ENCODE measurements around the gene CEP83.
"Not testable (repeated sequence)": the region's sequence is repeated elsewhere in the genome, so short reads cannot be mapped to it uniquely, and the experiment has no call there.

The CEP83 gene

DNA sequence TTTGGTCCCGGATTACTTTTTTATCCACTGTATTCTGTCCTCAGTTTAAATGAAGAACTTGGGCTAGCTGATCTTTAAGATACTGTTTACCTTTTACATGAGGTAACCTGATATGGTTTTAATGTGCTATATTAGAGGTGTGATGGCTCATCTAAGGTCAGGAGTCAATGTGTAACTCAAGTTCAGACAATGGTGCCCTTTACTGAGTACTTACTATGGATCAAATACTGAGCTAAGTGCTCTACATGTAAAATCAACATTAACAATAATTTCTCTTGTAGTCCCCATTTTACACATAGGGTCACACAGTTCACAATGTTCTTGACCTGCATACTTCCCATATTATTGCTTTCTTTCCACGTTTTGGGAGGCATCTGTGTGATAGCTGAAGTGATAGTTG is 79.2 kb downstream of the CEP83 start:
- no peak for DNase-seq (ENCODE audit: extremely low read depth in 1 of 2, low read depth in 1 of 2)

DNA sequence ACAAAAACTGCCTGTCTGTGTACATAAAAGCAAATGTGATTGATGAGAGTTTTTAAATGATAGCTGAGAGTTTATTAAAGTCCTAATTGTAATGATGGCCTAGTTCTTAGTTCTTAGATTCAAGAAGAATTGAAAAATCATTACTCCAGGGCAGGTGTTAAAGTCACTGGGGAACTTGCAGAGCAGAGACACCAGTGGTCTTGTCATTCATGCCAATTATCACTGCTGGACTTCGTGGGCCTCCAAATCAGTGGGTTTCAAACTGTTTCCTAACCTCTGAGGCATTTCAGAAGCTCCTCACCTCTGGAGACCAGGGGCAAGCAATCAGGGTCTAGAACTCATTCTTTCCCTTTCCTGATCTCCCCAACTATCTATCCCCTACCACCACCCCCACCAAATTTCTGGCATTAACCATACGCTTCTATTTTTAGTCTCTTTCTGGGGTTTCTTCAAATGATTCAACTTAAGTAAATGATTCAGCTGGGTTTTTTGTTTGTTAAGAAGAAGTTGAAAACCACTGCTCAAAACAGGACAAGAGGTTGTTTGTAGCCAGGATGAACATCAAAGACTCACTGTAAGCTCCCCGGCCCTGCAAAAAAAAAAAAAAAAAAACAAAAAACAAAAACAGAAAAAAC is 80.1 kb downstream of the CEP83 start:
- no peak for DNase-seq (ENCODE audit: extremely low read depth in 1 of 2, low read depth in 1 of 2)

DNA sequence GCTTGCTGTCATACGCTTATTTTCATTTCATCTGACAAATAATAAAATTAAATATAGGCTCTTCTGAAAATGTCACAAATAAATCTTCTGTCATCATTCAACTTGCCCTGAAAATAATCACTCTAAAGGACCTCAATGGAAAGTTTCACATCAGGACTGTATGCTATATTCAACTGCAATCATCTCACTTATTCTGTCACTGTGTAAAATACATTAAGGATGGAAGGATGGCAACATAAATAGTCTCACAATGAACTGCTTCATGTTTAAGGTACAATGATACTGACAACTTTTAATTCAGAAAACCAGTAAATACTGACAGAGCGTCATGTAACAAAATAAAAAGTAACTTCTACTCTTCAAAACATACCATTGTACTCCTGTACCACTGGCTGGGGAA is 82.1 kb downstream of the CEP83 start:
- no peak for DNase-seq (ENCODE audit: extremely low read depth in 1 of 2, low read depth in 1 of 2)

DNA sequence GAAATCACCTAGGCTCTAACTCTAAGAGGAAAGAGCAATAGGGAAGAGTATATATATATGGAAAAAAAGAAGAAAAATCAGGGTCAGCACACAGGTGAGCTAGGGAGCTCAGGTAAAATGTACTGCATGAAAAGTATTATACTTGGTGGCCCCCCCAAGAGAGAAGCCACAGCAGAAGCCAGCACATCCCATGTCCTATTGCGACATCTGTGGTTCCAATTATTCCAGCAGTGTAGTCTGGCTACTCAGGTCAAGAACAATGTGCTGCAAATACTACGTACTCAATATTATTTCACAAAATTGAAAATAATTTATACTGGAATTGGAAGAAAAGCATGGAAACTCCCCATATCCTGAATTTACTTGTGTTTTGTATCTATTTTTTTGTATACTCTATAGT is 85.5 kb downstream of the CEP83 start:
- no peak for DNase-seq (ENCODE audit: extremely low read depth in 1 of 2, low read depth in 1 of 2)

DNA sequence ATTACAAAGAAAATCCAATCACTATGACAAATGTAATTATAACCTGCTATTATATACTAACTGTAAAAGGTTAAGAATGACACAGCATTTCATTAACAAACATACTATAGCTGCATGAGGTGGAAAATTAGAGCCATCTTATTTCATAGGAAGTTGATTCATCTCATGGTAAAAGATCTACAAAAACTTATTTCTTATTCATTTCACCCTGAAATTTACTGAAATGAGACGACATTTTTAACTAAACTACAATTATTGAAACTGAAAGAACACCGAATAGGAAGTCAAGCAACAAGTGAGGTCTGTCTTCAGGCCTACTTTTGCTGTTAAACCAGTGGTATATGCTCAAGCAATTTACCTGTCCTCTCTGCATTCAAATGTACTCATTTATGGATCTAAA is 87.2 kb downstream of the CEP83 start:
- no peak for DNase-seq (ENCODE audit: extremely low read depth in 1 of 2, low read depth in 1 of 2)

DNA sequence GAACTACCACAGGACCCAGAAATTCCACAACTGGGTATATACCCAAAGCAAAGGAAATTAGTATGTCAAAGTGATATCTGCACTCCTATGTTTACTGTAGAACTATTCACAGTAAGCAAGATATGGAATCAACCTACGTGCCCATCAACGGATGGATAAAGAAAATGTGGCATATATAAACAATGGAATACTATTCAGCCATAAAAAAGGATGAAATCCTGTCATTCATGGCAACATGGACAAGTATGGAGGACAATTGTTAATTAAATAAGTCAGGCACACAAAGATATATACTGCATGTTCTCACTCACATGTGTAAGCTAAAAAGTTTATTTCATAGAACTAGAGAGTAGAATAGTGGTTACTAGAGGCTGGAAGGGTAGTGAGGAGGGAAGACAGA is 97.0 kb downstream of the CEP83 start:
- DNase-seq (ENCODE audit: extremely low read depth in 1 of 2, low read depth in 1 of 2) = no peak

DNA sequence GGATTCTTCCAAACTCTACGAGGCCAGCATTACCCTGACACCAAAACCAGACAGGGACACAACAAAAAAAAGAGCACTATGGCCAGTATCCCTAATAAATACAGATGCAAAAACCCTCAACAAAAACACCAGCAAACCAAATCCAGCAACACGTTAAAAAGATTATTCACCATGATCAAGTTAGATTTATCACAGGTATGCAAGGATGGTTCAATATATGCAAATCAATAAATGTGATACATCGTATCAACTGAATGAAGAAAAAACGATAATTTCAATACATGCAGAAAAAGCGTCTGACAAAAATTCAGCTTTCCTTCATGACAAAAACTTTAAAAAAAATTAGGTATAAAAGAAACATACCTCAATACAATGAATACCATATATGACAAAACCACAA is 99.9 kb downstream of the CEP83 start:
- DNase-seq (ENCODE audit: extremely low read depth in 1 of 2, low read depth in 1 of 2) = no peak

DNA sequence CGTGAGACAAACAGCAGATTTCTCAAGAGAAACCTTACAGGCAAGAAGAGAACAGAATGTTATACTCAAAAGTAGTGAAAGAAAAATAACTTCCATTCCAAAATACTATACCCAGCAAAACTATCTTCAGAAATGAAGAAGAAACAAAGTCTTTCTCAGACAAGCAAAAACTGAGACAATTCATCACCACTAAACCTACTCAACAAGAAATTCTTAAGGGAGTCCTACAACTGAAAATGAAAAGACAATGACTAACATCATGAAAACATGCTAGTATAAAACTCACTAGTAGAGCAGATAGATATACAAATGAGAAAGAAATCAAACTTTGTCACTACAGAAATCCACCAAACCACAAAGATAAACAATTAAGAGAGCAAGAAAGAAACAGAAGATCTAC is 106.5 kb downstream of the CEP83 start:
- no peak for DNase-seq (ENCODE audit: extremely low read depth in 1 of 2, low read depth in 1 of 2)

DNA sequence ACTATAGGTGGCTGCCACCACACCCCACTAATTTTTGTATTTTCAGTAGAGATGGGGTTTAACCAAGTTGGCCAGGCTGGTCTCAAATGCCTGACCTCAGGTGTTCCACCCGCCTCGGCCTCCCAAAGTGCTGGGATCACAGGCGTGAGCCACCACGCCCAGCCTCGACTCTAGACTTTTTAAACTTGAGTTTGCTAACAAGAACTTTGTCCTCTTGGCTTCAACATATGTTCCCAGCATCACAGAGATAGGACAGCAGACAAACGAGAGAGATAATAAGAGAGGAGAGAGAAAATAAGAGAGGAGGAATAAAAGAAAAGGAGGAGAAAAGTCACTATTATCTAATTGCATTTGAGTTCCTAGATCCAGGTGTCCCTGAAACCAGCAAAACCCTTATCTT is 119.1 kb downstream of the CEP83 start:
- no peak for DNase-seq (ENCODE audit: extremely low read depth in 1 of 2, low read depth in 1 of 2)

DNA sequence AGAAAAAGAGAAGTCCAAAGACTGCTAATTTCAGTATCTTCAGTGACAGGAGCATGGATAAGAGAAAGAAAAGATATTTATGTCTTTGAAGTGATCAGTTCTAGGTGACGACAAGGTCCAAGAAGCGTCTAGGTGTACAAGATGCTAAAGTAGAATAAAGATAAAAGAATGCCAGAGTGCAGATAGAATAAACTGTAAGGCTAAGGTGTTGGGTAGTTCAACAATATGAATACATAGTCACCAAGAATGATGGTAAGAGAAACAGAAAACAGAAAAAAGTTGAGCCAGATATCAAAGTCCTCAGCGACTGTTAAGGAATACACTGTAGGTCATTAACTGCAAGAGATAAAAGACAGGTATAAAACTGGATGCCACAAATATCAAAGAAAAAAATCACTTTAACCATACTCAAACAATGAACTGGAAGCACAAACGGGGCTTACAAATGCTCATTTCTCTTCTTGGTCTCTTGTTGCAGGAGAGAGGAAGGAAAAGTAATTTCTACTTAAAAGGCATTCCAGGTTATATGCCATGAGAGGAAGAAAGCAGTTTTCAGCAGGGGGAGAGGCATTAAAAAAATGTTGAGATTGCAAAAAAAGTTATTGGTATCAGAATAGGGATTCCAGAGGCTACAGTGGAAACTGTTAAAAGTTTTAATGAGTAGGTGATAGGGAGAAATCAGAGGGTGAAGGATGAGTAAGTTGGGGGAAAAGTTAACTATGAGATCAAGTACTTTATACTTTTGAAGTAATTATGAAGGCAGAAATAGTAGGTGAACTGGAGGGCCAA is 121.5 kb downstream of the CEP83 start:
- DNase-seq (ENCODE audit: extremely low read depth in 1 of 2, low read depth in 1 of 2) = no peak

DNA sequence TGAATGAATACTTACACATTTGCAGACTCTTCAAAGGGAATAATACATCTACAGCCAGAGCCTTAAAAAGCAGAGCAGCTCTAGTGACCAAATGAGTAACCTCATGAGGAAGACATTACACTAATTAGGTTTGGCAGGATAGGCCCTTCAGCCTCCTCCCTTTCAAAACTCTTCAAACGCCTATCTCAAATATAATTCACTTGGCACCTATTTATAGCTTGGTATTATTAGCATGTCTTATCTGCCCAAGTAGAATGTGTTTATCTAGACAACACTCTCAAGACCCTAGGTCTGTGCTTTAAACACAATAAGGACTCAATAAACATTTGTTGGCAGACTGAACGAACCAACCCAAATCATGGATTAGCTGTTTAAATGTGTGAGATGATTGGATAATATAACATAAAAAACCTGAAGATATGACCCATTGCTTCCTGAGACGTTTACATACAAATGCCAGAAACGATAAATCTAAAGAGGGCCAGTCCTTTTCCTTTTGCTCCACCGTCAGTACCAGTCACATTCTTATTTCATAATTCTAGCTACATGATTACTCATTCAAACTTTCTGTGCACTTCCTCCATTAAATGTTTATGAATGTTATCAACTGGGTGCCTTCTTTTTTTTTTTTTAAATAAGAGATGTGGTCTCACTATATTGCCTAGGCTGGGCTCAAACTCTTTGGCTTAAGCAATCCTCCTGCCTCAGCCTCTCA is 123.3 kb downstream of the CEP83 start:
- no peak for DNase-seq (ENCODE audit: extremely low read depth in 1 of 2, low read depth in 1 of 2)

DNA sequence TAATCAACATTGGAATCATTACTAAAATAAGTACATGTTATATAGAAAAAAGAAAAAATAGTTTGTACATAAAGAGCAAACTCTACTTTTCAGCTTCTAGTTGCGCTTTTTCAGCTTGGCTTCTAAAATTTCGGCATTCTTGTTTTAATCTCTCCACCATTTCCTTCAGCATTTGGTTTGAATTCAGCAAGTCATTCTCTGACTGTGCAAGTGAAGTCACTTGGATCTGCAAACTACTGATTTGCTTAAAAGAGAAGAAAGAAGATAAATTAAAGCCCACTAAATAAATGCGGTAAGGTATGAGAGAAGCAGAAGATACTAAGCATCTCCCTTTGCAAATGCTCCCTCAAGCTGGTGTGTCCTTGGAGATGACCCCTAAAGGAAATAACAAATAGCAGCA is 126.3 kb downstream of the CEP83 start:
- no peak for DNase-seq (ENCODE audit: extremely low read depth in 1 of 2, low read depth in 1 of 2)

DNA sequence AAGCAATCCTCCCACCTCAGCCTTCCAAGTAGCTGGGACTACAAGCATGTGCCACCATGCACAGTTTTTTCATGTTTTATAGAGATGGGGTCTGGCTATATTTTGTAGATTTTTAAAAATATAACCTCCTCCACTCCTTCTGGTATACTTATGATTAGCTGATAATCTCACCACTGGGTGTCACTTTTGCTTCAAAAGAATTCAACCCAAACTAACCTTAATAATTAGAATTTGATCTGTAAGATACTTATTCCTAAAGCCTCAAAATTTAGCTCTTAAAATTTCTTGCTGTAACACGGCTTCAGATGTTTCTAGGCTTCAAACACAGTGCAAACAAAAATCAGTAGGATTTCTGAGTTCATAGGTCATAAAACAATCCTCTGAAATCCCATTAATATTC is 130.3 kb downstream of the CEP83 start:
- DNase-seq (ENCODE audit: extremely low read depth in 1 of 2, low read depth in 1 of 2) = no peak

DNA sequence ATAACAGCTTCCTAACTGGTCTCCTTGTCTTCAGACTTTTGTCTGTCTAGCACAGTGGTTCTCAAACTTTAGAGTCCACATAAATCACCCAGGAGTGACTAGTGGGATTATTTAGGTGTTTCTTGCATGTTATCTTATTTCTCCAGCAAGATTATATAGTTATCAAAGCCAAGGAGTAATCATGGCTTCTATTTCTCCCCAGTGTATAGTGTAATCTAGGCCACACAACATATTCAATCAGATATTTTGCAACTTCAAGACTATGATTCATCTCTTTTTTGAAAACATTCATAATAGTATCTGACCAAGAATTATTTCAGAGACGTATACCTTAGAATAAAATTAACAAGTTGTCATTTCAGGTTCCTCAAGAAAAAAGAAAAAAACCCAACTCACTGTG is 131.9 kb downstream of the CEP83 start:
- no peak for DNase-seq (ENCODE audit: extremely low read depth in 1 of 2, low read depth in 1 of 2)

DNA sequence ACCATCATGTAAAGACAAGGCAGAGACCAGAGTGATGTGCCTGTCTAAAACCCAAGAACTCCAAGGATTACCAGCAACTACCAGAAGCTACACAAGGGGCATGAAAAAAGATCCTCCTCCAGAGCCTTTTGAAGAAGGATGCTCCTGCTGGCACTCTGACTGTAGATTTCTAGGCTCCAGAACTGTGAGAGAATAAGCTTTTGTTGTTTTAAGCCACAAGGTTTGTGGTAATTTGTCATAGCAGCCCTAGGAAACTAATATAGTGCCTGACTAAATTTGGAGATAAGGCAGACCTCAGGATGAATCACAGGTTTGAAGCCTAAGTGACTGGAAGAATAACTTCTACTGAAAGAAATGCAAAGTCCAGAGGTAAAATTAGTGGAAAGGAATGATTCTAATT is 132.9 kb downstream of the CEP83 start:
- DNase-seq (ENCODE audit: extremely low read depth in 1 of 2, low read depth in 1 of 2) = no peak

DNA sequence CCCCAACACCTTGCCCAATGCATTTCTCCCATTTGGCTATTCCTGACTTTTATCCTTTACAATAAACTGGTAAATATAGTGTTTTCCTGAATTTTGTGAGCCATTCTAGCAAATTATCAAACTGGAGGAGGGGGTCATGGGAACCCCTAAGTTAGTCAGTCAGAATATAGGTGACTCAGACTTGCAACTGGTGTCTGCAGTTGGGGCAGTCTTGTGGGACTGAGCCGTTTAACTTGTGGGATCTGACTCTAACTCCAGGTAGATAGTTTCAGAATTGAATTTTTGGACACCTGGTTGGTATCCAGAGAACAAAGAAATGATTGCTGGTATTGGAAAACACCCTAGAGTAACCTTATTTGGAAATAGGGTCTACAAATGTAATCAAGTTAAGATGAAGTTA is 133.4 kb downstream of the CEP83 start:
- DNase-seq (ENCODE audit: extremely low read depth in 1 of 2, low read depth in 1 of 2) = no peak

DNA sequence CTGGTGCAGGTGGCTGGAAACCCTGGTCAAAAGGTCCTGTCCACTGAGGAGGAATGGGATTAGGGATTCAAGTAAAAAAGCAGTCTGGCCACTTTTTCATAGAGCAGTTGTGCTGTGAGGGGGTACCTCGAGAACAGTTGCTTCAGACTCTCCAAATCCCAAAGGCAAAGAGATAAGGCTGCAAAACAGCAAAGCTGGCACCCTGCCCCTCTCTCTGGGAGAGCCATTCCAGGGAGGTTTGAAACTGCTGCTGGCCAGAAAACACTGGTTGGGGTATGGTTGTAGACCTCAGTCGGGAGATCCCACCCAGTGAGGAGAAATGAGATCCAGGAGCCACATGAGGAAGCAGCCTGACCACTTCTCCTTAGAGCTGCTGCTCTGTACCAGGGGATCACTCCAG is 137.3 kb downstream of the CEP83 start:
- DNase-seq (ENCODE audit: extremely low read depth in 1 of 2, low read depth in 1 of 2) = no peak

DNA sequence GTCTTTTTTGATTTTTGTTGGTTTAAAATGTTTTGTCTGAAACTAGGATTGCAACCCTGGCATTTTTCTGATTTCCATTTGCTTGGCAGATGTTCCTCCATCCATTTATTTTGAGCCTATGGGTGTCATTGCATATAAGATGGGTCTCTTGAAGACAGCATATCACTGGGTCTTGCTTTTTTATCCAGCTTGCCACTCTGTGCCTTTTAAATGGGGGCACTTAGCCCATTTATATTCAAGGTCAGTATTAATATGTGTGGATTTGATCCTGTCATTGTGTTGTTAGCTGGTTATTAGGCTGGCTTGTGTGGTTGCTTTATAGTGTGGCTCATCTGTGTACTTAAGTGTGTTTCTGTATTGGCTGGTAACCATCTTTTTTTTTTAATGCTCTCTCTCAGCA is 139.6 kb downstream of the CEP83 start:
- DNase-seq (ENCODE audit: extremely low read depth in 1 of 2, low read depth in 1 of 2) = no peak

DNA sequence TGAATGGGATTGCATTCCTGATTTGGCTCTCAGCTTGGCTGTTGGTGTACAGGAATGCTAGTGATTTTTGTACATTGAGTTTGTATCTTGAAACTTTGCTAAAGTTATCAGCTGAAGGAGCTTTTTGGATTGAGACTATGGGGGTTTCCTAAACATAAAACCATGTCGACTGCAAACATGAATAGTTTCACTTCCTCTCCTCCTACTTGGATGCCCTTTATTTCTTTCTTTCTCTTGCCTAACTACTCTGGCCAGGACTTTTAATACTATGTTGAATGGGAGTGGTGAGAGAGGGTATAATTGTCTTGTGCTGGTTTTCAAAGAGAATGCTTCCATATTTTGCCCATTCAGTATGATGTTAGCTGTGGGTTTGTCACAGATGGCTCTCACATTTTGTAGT is 141.5 kb downstream of the CEP83 start:
- DNase-seq (ENCODE audit: extremely low read depth in 1 of 2, low read depth in 1 of 2) = no peak

DNA sequence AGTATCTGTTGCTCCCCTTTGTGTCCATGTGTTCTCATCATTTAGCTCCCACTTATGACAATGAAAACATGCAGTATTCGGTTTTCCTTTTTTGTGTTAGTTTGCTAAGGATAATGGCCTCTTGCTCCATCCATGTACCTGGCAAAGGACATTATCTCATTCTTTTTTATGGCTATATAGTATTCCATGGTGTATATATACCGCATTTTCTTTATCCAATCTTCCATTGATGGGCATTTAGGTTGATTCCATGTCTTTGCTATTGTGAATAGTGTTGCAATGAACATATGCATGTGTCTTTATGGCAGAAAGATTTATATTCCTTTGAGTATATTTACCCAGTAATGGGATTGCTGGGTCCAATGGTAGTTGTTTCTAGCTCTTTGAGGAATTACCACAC is 143.1 kb downstream of the CEP83 start:
- DNase-seq (ENCODE audit: extremely low read depth in 1 of 2, low read depth in 1 of 2) = not testable (repeated sequence)

DNA sequence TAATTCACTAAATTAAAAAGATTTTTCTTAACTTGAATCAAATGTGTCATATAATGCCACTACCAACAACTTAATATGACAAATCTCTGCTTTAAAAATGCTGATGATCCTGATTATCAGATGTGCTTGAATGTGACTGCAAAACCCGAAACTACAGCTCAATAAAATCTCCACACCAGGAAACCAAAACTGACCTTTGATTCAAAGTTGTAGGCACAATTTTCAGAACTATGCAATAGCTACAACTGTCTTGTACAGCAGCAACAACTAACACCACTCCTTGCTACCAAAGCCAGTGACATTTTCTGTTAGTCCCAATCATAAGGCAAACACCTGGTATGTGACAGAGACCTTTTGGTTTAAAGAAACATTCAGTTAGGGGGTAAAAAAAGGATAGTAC is 147.3 kb downstream of the CEP83 start:
- DNase-seq (ENCODE audit: extremely low read depth in 1 of 2, low read depth in 1 of 2) = no peak

DNA sequence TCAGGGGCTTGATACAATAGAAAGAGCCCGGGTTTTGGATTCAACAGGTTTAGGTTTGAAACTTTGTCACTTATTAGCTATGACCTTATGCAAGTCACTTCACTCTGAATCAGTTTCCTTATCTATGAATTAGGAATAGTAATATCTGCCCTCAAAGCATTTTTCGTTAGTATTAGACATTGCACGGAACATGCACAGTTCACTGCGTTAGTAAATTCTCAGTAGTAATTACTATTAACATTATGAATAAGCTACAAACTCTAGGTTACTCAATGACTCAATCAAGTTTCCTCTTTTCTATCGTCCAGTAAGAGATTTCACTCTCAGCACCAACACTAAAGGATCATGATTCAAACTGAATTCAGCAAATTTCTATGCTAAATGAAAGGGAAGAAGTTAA is 150.3 kb downstream of the CEP83 start:
- no peak for DNase-seq (ENCODE audit: extremely low read depth in 1 of 2, low read depth in 1 of 2)
